Esophagus muscularis mucosa (tissue), 3 donors: ENCODE measurements around the gene SIPA1L2.

ENCODE experiments used
- CTCF ChIP-seq, 3 experiments: fragments of 200-600 bp in 2 of 3; fragments of 450-650 bp in 1 of 3; sonication (generic) in 2 of 3; IDR thresholded peaks; one replicate each; pipeline ENCODE4 v1.5.1; 2017 to 2019; ENCODE audit warnings: antibody characterized with exemption in 3 of 3, mild to moderate bottlenecking in 2 of 3, moderate library complexity in 1 of 3
- POLR2A ChIP-seq: fragments of 450-650 bp; IDR thresholded peaks from one replicate; pipeline ENCODE4 v1.6.1; 2017; ENCODE audit warnings: antibody characterized with exemption, moderate library complexity, mild to moderate bottlenecking, low read depth
- POLR2AphosphoS5 ChIP-seq, 2 donors: sonication (generic); formaldehyde crosslinking; IDR thresholded peaks; one replicate each; pipeline ENCODE4 v1.6.1; 2017; ENCODE audit warnings: antibody characterized with exemption in 2 of 2

DNA sequence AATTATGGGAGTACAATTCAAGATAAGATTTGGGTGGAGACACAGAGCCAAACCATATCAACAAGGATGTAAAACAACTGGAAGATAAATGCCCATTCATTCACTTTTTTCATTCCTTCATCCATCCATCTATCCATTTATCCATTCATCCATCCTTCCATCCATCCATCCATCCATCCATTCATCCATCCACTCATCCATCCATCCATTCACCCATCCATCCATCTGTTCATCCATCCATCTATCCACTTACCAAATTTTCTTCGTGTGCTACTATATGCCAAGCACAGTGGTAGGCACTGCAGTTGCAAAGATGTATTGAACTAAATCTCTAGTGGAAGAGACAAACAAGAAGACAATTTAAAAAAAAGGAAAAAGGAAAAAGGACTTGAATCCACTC, 14.3 kb upstream of the SIPA1L2 start:
- TF ChIP-seq POLR2AphosphoS5 (IDR thresholded peaks at IDR 0.05) (no peak), CTCF (IDR thresholded peaks at IDR 0.05) (no peak), POLR2A (no peak)
